ES-I3 (cell line): ENCODE data around the gene FATE1.
A peak's percentile ranks its signal among the peaks of the same experiment; 100 is the strongest.
"Not testable (repeated sequence)": the region's sequence is repeated elsewhere in the genome, so short reads cannot be mapped to it uniquely, and the experiment has no call there.

Source experiments
- H3K36me3 ChIP-seq: 2 replicates; pipeline ENCODE4 v1.6.1; 2013; ENCODE audit warnings: mild to moderate bottlenecking, low read length, control low read depth, moderate library complexity; ENCODE audit not compliant: insufficient read depth
- H3K4me1 ChIP-seq: 2 replicates; pipeline ENCODE4 v1.6.1; 2013; ENCODE audit warnings: mild to moderate bottlenecking, control low read depth, low read length; ENCODE audit not compliant: insufficient read depth
- H3K9ac ChIP-seq: 2 replicates; pipeline ENCODE4 v1.6.1; 2013; ENCODE audit warnings: low read depth, mild to moderate bottlenecking, low read length, moderate library complexity
- H3K9me3 ChIP-seq: 2 replicates; pipeline ENCODE4 v1.6.1; 2013; ENCODE audit warnings: mild to moderate bottlenecking, low read length, moderate library complexity; ENCODE audit not compliant: control insufficient read depth, insufficient read depth

The FATE1 gene, protein sequence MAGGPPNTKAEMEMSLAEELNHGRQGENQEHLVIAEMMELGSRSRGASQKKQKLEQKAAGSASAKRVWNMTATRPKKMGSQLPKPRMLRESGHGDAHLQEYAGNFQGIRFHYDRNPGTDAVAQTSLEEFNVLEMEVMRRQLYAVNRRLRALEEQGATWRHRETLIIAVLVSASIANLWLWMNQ

DNA sequence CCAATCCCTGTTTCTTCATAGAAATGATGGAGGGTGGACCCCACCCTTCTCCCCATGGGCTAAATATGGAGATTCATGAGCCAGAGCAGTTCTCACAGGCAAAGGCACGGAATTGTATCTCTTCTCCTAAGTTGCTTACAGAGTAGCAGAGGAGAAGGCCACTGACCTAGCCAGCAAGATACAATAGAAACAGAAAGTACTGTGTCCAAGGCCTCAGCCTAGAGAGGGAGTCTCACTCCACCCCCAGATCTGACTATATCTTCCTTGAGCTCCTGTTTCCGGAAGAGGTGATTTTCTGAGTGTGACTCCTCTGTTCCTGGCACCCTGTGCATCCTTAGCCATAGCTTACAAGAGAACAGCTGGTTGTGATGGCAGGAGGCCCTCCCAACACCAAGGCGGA is at the start of gene FATE1:
TSS of gene FATE1 (plus strand) at position 284 of the 400 bp plus-strand sequence. CDS start at position 369, 85 bp downstream.
- Histone ChIP-seq H3K9ac (no peak within 1 kb of the TSS), H3K9me3 (no peaks in the 10 kb centered on the region), H3K36me3 (no peaks in the 10 kb centered on the region), H3K4me1 (peaks cover 21% of the 10 kb centered on the region)

DNA sequence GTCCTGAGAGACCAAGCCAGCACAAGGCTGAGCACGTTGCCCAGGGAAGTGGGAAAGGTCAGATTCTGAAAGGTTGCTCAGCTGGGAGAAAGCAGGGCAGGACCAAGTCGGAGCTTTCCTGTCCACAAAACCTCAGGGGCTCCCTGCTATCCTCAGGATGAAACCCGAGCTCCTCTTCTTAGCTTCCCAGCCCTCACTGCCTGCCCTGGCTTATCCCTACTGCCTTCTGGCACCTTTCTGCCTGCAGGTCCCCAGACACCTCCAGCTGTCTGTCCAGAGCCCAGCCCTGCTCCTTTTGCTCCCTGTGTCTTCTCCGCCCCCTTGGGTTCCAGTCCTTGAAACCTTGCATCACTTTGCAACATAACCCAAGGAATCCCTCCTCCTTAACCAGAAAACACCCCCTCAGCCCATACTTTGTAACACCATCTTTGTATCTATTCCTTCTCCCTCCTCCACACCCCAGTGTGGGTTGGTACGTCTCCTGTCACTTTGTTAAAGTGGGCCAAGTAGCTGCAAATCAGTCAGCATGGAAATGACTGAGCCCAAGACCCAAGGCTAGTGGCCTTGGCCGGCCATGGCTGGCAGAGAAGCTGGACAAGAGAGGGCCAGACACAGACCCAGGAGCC is 40.6 kb upstream of the FATE1 start:
- no peaks in the 10 kb centered on the region for H3K4me1 ChIP-seq
- no peaks in the 10 kb centered on the region for H3K36me3 ChIP-seq
- H3K9ac ChIP-seq: no peak overlapping the region
- no peaks in the 10 kb centered on the region for H3K9me3 ChIP-seq

DNA sequence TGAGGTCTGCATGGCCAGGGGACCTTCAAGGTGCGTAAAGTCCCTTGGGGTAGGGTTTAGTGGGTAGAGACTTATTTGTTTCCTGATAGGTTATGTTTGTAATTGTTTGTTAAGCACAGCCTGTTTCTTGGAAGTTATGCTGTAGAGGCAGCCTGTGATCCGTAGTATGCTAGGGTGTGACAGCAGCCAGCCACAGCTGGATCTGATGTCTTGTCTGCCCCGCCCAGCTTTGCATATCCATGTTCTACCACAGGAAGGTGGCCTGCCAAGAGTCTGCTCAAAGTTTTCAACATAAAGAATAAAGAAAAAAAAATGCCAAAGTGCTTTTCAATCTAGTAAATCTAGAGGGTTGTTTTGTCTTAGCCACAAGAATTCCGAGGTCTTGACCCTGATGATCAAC is 39.6 kb upstream of the FATE1 start:
- H3K36me3 ChIP-seq: no peaks in the 10 kb centered on the region
- H3K4me1 ChIP-seq: no peaks in the 10 kb centered on the region
- H3K9me3 ChIP-seq: no peaks in the 10 kb centered on the region
- no peak overlapping the region for H3K9ac ChIP-seq

DNA sequence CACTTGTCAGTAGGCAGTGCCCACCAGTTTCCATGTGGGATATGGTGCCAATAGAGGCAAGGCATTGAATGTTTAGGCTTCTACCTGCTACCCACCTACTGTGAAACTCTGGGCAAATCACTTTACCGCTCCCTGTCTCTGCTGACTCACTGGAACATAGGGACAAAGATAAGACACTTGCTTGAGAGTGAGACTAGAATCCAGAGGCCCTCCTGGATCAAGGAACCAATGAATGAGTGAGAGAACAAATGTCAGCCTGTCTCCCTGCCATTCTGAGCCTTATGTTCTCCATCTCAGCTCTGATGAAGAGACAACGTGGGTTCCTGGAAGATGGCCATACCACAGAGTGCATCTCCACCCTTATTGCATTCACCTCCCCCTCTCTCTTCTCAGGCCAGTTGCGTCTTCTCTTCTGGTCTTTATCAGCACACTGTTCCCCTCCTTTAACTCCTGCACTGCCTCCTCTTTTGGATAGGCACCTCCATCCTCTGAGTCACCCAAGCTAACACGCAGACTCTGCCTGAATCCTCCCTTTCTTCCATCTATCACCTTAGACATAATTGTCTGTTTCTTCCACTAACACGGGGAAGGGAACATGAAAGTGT is 35.9 kb upstream of the FATE1 start:
- Histone ChIP-seq H3K9ac (no peak overlapping the region), H3K4me1 (no peaks in the 10 kb centered on the region), H3K9me3 (no peaks in the 10 kb centered on the region), H3K36me3 (no peaks in the 10 kb centered on the region)

DNA sequence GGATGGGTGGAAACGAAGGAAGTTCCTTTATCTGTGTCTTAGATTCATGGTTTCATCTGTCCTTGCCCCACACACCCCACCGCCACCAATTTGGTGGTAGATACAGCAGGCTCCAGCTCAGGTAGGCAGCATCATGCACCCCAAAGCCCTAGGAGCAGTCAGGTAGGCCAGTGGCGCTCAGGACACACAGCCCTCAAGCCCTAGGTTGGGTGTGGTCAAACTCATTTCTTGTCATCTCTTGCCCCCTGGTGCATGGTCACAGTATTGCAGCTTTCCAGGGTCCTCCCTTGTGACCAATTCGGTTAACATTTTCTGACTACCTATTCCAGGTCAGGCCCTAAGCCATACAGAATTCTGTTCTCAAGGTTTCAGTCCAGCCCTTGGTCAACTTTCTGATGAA is 35.0 kb upstream of the FATE1 start:
- Histone ChIP-seq H3K9me3 (no peaks in the 10 kb centered on the region), H3K9ac (no peak overlapping the region), H3K36me3 (no peaks in the 10 kb centered on the region), H3K4me1 (no peaks in the 10 kb centered on the region)

- Histone ChIP-seq H3K9me3 (no peaks in the 10 kb centered on the region), H3K4me1 (no peaks in the 10 kb centered on the region), H3K9ac (no peak overlapping the region), H3K36me3 (no peaks in the 10 kb centered on the region)
Measured at GRCh38 chrX:151687635-151688034, 28.2 kb upstream of the FATE1 start.

DNA sequence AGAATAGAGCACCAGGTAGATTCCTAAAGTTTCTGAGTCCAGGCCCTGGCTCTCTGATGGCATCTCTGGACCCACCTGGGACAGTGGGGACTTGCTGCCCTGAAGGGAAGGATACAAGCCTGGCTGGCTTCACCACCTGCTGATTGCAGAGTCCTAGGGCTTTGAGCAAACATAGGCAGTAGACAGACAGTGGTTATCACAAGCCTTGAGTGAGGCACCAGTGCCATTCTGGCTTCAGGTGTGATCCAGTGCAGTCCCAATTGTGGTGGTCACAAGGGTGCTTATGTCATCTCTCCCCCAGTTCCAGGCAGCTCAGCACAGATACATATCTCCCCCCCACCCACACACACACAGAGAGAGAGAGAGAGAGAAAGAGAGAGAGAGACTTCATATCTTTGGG is 27.1 kb upstream of the FATE1 start:
- H3K9ac ChIP-seq: no peak overlapping the region
- no peaks in the 10 kb centered on the region for H3K9me3 ChIP-seq
- H3K36me3 ChIP-seq: no peaks in the 10 kb centered on the region
- no peaks in the 10 kb centered on the region for H3K4me1 ChIP-seq

DNA sequence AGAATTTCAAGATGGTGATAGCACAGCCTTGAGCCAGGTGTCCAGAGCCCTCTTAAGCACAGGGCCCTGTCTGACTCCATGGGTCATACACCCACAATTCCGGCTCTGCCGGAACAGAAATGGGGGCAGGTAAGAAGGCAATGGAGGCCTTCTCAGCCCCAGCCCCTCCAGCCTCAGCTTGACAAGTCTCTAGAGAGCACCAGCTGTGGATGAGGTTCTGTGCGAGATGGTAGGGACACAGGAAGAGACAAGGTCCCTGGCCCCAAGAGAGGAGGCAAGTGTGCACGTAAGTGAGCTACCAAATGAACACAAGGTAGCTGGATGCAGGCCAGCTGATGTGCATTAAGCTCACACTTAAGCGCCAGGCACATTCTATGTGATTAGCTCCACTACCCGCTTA is 23.0 kb upstream of the FATE1 start:
- Histone ChIP-seq H3K36me3 (no peaks in the 10 kb centered on the region), H3K4me1 (no peaks in the 10 kb centered on the region), H3K9me3 (no peaks in the 10 kb centered on the region), H3K9ac (no peak overlapping the region)

DNA sequence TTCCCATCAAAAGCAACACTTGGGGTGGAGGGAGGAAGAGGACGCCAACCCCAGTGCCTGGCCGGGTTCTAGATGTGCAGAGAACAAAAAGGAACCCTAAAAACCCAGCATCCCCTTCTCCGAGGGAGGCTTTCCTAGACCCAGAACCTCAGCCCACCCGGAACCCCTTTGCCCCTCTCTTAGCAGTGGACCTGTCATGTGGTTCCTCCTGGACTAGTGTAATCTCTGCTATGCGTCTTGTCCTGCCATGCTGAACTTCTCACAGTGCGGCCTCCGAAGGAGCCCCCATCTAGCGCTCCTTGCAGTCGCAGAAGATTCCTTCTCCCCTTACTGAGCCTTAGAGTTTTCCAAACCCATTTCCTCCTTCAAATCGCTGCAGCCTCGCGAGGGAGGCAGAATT is 21.7 kb upstream of the FATE1 start:
- Histone ChIP-seq H3K4me1 (no peaks in the 10 kb centered on the region), H3K9me3 (no peaks in the 10 kb centered on the region), H3K36me3 (no peaks in the 10 kb centered on the region; the same call in 1 of the 2 replicates), H3K9ac (peak overlapping the region; percentile 44; the same call in 1 of the 2 replicates)

- Histone ChIP-seq H3K9me3 (no peaks in the 10 kb centered on the region), H3K36me3 (no peaks in the 10 kb centered on the region; the same call in 1 of the 2 replicates), H3K4me1 (no peaks in the 10 kb centered on the region), H3K9ac (peak within 1 kb of the TSS; percentile 58)
Measured at GRCh38 chrX:151694661-151695582, 20.9 kb upstream of the FATE1 start, which contains the start of gene PRRG3. Gene PRRG3 (plus strand): TSS chrX:151695458. CDS start chrX:151698815, 3,357 bp downstream.

DNA sequence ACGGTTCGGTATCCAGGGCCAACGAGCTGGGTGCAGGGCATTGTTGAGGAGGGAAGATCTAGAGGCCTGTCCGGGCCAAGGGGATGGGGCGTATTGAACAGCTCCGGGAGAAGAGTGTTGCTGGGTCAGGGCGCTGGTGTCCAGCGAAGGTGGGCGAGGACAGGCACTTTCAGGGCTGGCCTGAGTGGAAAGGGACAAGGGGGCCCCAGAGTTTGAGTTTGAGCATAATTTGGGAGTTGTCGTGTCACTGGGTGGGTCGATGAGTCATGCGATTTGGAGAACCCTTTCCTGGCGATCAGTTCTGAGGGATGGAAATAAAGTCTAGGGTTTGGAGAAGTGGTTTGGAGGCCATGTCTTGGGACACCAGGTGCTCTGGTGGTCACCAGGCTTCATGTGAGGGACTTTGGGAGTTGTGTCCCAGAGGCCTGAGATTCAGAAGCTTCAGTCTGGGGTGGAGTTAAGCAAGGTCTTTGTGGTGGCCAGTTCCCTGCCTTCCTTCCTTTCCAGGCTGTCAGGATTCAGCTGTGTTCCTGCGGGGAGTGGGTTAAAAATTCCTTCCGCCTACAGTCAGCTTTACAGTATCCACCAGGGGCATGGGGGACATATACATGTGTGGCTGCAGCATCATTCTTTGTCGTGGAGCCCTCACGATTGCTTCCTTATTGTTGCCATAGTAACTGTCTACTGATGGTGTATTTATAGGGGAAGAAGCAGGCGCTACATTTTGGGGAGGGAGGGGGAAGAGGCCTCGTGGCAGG is 20.1 kb upstream of the FATE1 start:
- H3K9ac ChIP-seq: peak overlapping the region; percentile 58
- H3K4me1 ChIP-seq: no peaks in the 10 kb centered on the region
- no peaks in the 10 kb centered on the region for H3K9me3 ChIP-seq
- H3K36me3 ChIP-seq: no peaks in the 10 kb centered on the region; the same call in 1 of the 2 replicates

- H3K4me1 ChIP-seq, H3K9ac ChIP-seq, H3K36me3 ChIP-seq, H3K9me3 ChIP-seq: not testable (repeated sequence)
Measured at GRCh38 chrX:151697082-151697481, 18.8 kb upstream of the FATE1 start.

DNA sequence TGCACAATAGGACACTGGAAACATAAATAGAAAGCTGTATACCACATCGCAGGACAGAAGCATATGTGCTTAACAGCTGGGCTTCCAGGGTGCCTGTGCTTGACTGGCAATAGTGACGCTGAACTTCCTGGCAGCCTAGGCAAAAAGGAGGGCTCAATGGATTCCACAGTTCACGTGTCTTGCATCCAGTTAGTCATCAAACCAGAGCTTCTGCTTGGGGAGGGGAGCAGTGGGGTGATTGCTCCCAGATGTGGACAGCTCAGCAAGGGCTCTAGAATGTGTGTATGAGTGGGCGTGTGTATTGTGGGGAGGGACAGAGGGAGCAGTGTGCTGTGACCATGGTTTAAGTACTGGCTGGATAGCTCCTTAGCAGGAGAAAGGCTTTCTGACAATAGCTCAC is 18.3 kb upstream of the FATE1 start:
- no peaks in the 10 kb centered on the region for H3K9me3 ChIP-seq

DNA sequence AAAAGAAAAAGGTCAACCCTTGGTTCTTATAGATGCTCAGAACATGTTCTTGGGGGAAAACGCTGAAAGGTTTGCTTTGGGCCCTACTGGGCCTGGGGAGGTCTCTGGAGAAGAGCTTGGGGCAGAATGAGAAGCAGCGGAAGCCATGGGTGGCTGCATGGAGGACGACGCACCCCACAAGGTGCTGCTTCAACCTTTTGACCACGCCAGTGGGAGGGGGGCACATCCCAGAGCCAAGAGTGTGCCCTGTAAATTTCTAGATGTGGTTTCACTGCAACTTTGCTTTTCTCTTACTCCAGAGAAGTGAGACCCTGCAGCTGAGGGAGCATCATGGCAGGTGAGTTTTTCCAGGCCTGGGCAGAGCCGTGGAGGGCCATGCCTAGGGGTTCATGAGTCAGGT is 17.4 kb upstream of the FATE1 start:
- H3K9me3 ChIP-seq: no peaks in the 10 kb centered on the region
- H3K36me3 ChIP-seq: no peaks in the 10 kb centered on the region; the same call in 1 of the 2 replicates
- no peaks in the 10 kb centered on the region for H3K4me1 ChIP-seq
- no peak overlapping the region for H3K9ac ChIP-seq

More for the DNA sequence above, 18.3 kb upstream of the FATE1 start:
- H3K4me1 ChIP-seq: no peaks in the 10 kb centered on the region
- no peak overlapping the region for H3K9ac ChIP-seq
- H3K36me3 ChIP-seq: no peaks in the 10 kb centered on the region; the same call in 1 of the 2 replicates
